Kidney (tissue), 14 donors: ENCODE measurements around the gene PTOV1. TPM values are rescaled to one million over a fixed set of nuclear protein-coding genes. Genes with fewer than 3 reads are reported as not detected.
A peak's percentile ranks its signal among the peaks of the same experiment; 100 is the strongest.

Experiments
- DNase-seq, 5 donors: peaks; one replicate each; pipeline ENCODE4 v3.0.0-alpha.2; 2013 to 2020
- FAIRE-seq: peaks from 2 replicates; lab custom pipeline; 2012; peaks lifted over from hg19 to GRCh38; lab: Jason Lieb, UNC
- H3K27ac ChIP-seq, 2 donors: one replicate each; pipeline ENCODE4 v1.7.0; 2013; ENCODE audit warnings: low read depth in 2 of 2, low read length in 2 of 2, inconsistent platforms in 1 of 2
- H3K27me3 ChIP-seq: one replicate; pipeline ENCODE4 v1.7.1; 2013; ENCODE audit warnings: low read length, inconsistent platforms; ENCODE audit not compliant: control insufficient read depth, insufficient read depth
- H3K36me3 ChIP-seq, 3 donors: one replicate each; pipeline versions ENCODE4 v1.7.0 to v1.7.1; 2013; ENCODE audit warnings: low read length in 3 of 3, control low read depth in 1 of 3, inconsistent platforms in 1 of 3; ENCODE audit not compliant: insufficient read depth in 3 of 3, control insufficient read depth in 2 of 3
- H3K4me1 ChIP-seq, 3 donors: one replicate each; pipeline versions ENCODE4 v1.7.0 to v1.7.1; 2013; ENCODE audit warnings: low read length in 3 of 3, inconsistent platforms in 1 of 3, low read depth in 1 of 3; ENCODE audit not compliant: control insufficient read depth in 2 of 3, insufficient read depth in 2 of 3
- H3K4me3 ChIP-seq, 3 donors: one replicate each; pipeline versions ENCODE4 v1.7.0 to v1.8.1; 2013; ENCODE audit warnings: low read length in 3 of 3, control low read depth in 1 of 3, inconsistent platforms in 1 of 3
- H3K9ac ChIP-seq, 3 donors: one replicate each; pipeline versions ENCODE4 v1.7.0 to v1.7.1; 2013; ENCODE audit warnings: low read length in 3 of 3, control low read depth in 1 of 3, inconsistent platforms in 1 of 3
- H3K9me3 ChIP-seq, 3 donors: one replicate each; pipeline versions ENCODE4 v1.7.0 to v1.7.1; 2013; ENCODE audit warnings: low read length in 3 of 3, control low read depth in 1 of 3, inconsistent platforms in 1 of 3; ENCODE audit not compliant: control insufficient read depth in 2 of 3, insufficient read depth in 1 of 3
- intact Hi-C: fragments of 100-400 bp; cut with DNase I; formaldehyde crosslinking; loops from one replicate; pipeline ENCODE4 v1.11.1; 2022
- polyA plus RNA-seq: library from polyadenylated mRNA; stranded (reverse); fragments of 350-450 nt; fragmentation: Illumina TruSeq; extraction: RNeasy Lipid Tissue Mini Kit (QIAGEN cat#74804); gene quantifications from one replicate; pipeline ENCODE4 v1.2.3, GENCODE V29; 2014; ENCODE audit warnings: low read depth, low replicate concordance; ENCODE audit not compliant: insufficient read depth
- total RNA-seq: library from RNA; stranded (reverse); fragmentation: NEBNext Ultra II Directional; extraction: Animal tissue kit (Norgen Biotek cat#: 25700); gene quantifications from one replicate; pipeline ENCODE4 v1.2.1, GENCODE V29; 2021
- TF ChIP-seq, protein P1 (sequence below): IDR thresholded peaks from 3 replicates; pipeline ENCODE4 v1.5.1; 2012; ENCODE audit warnings: mild to moderate bottlenecking, moderate library complexity, borderline replicate concordance; ENCODE audit not compliant: insufficient read depth; ENCODE audit errors: extremely low read depth
- donor health status: control.
- donor health status: control.
- donor health status: control.
- donor health status: control.
- donor health status: control.
- donor health status: DM: yes; HTN: yes; CAD: no.
- donor health status: Normal renal cell carcinoma (clear cell type).

PTOV1 gene
- total and polyA plus RNA-seq, 2 donors from 2014 or later = 118 to 235 TPM

GRCh38 chr19:49881672-49882394, 30.9 kb downstream of the PTOV1 start:
- peak in 2 of 5 donors; percentile 45 to 70 for DNase-seq
- peaks cover 0 to 11% (median 6%) of the 10 kb centered on the region in 3 donors for H3K4me1 ChIP-seq
- H3K36me3 ChIP-seq = peaks cover 8 to 63% (median 34%) of the 10 kb centered on the region in 3 donors
- no peaks in the 10 kb centered on the region for H3K27me3 ChIP-seq
- no peak for FAIRE-seq
- no peak overlapping the region for H3K27ac ChIP-seq
- H3K9me3 ChIP-seq = peaks cover 0 to 5% (median 0%) of the 10 kb centered on the region in 3 donors
- TF ChIP-seq, protein P1, sequence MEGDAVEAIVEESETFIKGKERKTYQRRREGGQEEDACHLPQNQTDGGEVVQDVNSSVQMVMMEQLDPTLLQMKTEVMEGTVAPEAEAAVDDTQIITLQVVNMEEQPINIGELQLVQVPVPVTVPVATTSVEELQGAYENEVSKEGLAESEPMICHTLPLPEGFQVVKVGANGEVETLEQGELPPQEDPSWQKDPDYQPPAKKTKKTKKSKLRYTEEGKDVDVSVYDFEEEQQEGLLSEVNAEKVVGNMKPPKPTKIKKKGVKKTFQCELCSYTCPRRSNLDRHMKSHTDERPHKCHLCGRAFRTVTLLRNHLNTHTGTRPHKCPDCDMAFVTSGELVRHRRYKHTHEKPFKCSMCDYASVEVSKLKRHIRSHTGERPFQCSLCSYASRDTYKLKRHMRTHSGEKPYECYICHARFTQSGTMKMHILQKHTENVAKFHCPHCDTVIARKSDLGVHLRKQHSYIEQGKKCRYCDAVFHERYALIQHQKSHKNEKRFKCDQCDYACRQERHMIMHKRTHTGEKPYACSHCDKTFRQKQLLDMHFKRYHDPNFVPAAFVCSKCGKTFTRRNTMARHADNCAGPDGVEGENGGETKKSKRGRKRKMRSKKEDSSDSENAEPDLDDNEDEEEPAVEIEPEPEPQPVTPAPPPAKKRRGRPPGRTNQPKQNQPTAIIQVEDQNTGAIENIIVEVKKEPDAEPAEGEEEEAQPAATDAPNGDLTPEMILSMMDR = no peak
- H3K4me3 ChIP-seq = no peak overlapping the region
- H3K9ac ChIP-seq = no peak overlapping the region
- intact Hi-C loops = no loop called here

GRCh38 chr19:49882643-49883042, 31.7 kb downstream of the PTOV1 start:
- H3K4me1 ChIP-seq = peaks cover 0 to 13% (median 6%) of the 10 kb centered on the region in 3 donors
- peaks cover 0 to 5% (median 0%) of the 10 kb centered on the region in 3 donors for H3K9me3 ChIP-seq
- no peak overlapping the region for H3K4me3 ChIP-seq
- H3K27me3 ChIP-seq = no peaks in the 10 kb centered on the region
- no peak overlapping the region for H3K9ac ChIP-seq
- intact Hi-C loops = no loop called here
- FAIRE-seq = no peak
- DNase-seq = peak in 2 of 5 donors; percentile 32 to 76
- TF ChIP-seq, protein P1 = no peak
- no peak overlapping the region for H3K27ac ChIP-seq
- peaks cover 8 to 63% (median 34%) of the 10 kb centered on the region in 3 donors for H3K36me3 ChIP-seq

- H3K27me3 ChIP-seq = no peaks in the 10 kb centered on the region
- DNase-seq (no peak), FAIRE-seq (no peak)
- H3K9ac ChIP-seq = no peak overlapping the region
- H3K27ac ChIP-seq = no peak overlapping the region
- H3K9me3 ChIP-seq = peaks cover 0 to 5% (median 0%) of the 10 kb centered on the region in 3 donors
- H3K4me3 ChIP-seq = no peak overlapping the region
- TF ChIP-seq, protein P1 = no peak
- H3K4me1 ChIP-seq = peaks cover 0 to 11% (median 6%) of the 10 kb centered on the region in 3 donors
- H3K36me3 ChIP-seq = peaks cover 8 to 63% (median 34%) of the 10 kb centered on the region in 3 donors
- intact Hi-C loops = no loop called here
Observed at GRCh38 chr19:49883094-49883493, 32.1 kb downstream of the PTOV1 start.
